Astrocyte (in vitro differentiated cells and primary cell): ENCODE results near the gene STRN.

ENCODE experiments used
- CTCF ChIP-seq: IDR thresholded peaks from 2 replicates; pipeline ENCODE4 v1.5.1; 2011; ENCODE audit warnings: low read depth, mild to moderate bottlenecking, inconsistent platforms, low read length, moderate library complexity; ENCODE audit not compliant: insufficient read depth
- EZH2 ChIP-seq: IDR thresholded peaks from 2 replicates; pipeline ENCODE4 v1.6.1; 2012; ENCODE audit warnings: mild to moderate bottlenecking, low read length, inconsistent platforms; ENCODE audit not compliant: insufficient read depth

- TF ChIP-seq CTCF, result no peak
- TF ChIP-seq EZH2, result no peak
Measured at GRCh38 chr2:36818542-36818941, 147.8 kb downstream of the STRN start.
